Renal cortical epithelial cell (primary cell): ENCODE results near the gene FOXR1. TPM values are rescaled to one million over a fixed set of nuclear protein-coding genes. Genes with fewer than 3 reads are reported as not detected.
A peak's percentile ranks its signal among the peaks of the same experiment; 100 is the strongest.
"Not testable (repeated sequence)": the region's sequence is repeated elsewhere in the genome, so short reads cannot be mapped to it uniquely, and the experiment has no call there.

Experiments
- DNase-seq: peaks from one replicate; pipeline ENCODE4 v3.0.0-alpha.2; 2011; ENCODE audit warnings: low read depth
- total RNA-seq: library from RNA; depleted of rRNA; stranded (reverse); fragments of >200 nt; gene quantifications from 2 replicates; pipeline ENCODE4 v1.2.3, GENCODE V29; 2014

FOXR1 gene
- total RNA-seq, 1 donor from 2014 or later = not detected

DNA sequence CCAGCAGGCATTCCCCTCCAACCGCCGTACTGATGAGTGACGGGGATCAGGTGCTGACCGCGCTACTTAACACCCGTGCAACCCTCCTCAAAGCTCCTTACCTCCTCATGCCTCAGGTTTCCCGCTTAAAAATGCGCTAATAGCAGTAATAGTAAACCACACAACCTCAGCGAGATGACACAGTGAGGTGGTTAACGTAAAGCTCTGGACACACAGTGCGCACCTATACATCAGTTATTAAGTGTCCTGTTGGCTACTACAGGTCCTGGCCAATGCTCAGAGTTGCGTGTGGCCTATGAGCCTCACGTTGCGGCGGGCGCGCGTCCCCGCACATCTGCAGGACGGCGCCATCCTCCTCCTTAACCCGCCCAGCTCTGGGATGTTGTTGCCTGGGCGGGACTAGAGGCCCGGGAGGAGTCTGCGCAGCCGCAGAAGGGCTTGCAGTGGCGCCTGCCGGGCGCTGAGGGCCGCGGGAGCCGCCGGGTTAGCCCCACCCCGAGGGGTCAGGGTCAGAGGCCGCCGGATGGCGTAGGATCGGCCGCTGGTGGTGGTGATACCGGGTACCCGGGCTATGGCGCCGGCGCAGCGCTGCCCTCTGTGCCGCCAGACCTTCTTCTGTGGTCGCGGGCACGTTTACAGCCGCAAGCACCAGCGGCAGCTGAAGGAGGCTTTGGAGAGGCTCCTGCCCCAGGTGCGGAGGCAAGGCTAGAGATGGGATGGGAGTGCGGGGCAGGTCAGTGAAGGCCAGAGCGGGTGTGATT, 26.2 kb downstream of the FOXR1 start, which contains the start of gene CENATAC:
TSS of gene CENATAC (plus strand) at position 512 of the 761 bp plus-strand sequence. CDS start at position 572, 60 bp downstream.
- peak; percentile 72 for DNase-seq

- DNase-seq = no peak
These were observed 26.8 kb downstream of the FOXR1 start for GRCh38 chr11:118998388-118998717.

DNA sequence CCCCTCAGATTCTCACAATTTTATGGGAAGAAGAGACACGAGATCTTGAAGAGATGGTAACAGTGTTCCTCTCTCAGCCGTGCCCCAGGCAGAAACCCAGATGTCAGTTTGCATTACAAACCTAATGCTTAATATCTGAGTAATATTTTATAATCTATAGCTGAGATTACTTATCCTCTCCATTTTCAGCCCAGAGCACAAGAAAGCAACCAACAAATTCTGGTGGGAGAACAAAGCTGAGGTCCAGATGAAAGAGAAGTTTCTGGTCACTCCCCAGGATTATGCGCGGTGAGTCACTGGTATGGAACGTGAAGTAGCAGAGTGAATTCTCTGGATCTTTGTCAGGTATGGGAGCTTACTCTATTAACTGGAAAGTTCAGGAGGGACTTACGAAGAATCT, 27.3 kb downstream of the FOXR1 start:
- peak; percentile 89 for DNase-seq

GRCh38 chr11:119000906-119001305, 29.3 kb downstream of the FOXR1 start:
- DNase-seq = no peak

DNA sequence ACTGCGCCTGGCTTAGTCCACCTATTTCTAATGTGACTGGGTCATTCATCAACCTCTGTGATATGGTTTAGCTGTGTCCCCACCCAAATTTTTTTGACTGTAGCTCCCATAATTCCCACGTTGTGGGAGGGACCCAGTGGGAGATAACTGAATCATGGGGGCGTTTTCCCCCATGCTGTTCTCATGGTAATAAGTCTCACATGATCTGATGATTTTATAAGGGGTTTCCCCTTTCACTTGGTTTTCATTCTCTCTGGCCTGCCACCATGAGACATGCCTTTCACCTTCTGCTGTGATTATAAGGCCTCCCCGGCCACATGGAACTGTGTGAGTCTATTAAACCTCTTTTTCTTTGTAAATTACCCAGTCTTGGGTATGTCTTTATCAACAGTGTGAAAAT, 35.1 kb downstream of the FOXR1 start:
- no peak for DNase-seq

- no peak for DNase-seq
These were observed 40.0 kb downstream of the FOXR1 start for GRCh38 chr11:119011476-119012053.

DNA sequence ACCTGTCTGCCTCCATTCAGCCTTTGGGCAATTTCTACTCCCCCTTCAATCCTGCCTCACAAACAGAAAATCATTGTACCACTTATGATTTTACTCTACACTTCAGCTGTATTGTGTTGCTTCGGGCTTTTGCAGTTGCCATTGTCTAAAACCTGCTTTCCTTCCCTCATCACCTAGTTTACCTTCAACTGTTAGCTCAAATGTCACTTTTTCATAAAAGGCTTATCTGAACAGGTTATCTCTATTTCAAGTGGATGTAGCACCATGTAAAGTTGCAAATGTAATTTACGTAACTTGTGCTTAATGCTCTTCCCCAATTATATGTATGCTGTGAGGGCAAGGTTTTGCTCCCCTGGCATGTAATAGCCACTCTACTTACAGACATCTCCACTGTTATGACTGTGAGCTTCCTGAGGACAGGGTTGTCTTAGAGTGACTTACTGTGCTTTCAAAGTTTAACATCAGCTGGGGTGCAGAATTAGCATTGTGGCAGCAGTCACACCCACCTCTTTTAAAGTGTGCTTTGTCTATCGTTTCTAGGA, 41.1 kb downstream of the FOXR1 start:
- no peak for DNase-seq

- DNase-seq = no peak
These were observed 42.8 kb downstream of the FOXR1 start for GRCh38 chr11:119014209-119014924.

DNA sequence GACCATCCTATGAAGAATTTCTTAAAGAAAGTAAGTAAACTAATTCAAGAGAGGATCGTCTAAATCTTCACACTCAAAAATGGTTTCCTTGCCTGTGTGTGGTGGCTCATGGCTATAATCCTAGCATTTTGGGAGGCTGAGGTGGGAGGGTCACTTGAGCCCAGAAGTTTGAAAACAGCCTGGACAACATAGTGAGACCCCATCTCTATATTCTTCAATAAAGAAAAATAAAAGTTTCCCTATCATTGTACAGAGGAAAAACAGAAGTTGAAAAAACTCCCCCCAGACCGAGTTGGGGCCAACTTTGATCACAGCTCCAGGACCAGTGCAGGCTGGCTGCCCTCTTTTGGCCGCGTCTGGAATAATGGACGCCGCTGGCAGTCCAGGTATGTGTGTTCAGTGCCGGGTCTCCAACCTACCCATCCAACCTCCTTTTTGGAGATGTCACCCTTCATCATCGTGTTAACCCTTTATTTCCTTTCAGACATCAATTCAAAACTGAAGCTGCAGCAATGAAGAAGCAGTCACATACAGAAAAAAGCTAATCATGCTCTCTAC, 43.6 kb downstream of the FOXR1 start:
- no peak for DNase-seq

GRCh38 chr11:119016216-119017009, 44.9 kb downstream of the FOXR1 start:
- DNase-seq = no peak

DNA sequence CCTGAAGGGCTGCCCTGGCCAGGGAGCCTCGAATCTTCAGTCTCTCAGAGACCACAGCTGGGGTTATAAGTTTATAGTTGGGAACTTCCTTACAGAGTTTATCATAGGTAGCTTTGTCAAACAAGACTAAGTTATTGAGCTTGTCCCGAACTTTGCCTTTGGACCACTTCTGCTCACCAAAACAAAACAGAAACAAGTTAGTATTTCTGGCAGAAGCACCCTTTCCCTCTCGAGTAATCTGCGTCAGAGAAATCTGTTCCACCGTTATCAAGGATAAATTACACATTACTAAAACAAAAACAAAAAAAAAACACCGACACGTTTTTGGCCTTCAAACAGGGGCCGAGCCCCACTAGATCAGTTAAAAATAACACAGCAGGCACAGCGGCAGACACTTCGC, 45.8 kb downstream of the FOXR1 start:
- not testable (repeated sequence) for DNase-seq

DNA sequence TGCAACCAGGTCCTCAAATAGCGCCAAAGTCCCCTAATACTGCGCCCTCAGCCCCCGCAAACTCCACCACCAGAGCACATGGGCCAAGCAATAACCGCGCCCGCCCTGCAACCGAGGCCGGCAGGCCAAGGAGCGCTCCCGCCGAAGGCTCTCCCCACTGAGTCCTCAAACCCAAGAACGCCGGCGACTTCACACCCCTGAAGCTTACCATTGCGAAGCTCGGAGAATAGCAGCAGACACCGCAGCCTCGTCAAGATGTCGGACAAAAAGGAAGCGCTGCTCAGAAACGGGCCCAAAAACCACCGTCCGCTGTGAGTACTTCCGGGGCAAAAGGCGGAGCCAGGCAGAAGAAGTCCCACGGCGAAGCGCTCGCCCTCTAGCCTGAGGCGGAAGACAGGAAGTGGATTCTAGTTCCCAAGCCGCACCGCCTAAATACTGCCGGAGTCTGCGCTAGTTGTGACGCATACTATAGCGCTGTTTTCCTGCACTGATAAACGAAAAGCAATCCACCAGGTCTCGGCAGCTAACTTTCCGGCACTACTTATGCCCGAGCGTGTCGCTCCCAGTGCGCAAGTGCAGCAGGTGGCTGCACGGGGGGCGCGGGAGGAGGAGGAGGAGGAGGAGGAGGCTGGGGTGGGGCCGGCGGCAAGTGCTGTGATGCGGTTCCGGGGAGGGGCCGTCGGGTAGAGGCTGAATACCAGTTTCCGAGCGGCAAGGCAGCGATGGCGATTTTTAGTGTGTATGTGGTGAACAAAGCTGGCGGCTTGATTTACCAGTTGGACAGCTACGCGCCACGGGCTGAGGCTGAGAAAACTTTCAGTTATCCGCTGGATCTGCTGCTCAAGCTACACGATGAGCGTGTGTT, 46.7 kb downstream of the FOXR1 start, which contains the start of the genes RPS25 and TRAPPC4:
TSS of gene RPS25 (minus strand) at position 270 of the 865 bp plus-strand sequence. CDS start at position 211, 59 bp downstream.
TSS of gene TRAPPC4 (plus strand) at position 693 of the 865 bp plus-strand sequence. CDS start at position 723, 30 bp downstream.
- peak; percentile 92 for DNase-seq

DNA sequence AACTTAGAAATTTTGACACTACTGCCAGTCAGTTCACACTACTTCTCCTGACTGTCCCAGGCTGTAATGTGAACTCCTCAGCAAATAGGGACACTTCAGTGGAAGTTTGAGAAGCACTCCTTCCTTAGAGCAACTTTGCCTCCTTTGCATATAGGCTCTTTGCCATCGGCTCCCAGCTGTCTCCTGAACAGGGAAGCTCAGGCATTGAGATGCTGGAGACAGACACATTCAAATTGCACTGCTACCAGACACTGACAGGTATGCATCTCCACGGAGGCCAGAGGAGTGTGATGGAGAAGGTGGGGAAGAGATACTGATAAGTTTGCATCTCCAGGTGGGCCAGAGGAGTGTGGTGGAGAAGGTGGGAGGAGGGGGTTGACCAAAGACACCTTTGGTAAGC, 48.4 kb downstream of the FOXR1 start:
- no peak for DNase-seq

- DNase-seq = no peak
These were observed 50.1 kb downstream of the FOXR1 start for GRCh38 chr11:119021631-119022030.

DNA sequence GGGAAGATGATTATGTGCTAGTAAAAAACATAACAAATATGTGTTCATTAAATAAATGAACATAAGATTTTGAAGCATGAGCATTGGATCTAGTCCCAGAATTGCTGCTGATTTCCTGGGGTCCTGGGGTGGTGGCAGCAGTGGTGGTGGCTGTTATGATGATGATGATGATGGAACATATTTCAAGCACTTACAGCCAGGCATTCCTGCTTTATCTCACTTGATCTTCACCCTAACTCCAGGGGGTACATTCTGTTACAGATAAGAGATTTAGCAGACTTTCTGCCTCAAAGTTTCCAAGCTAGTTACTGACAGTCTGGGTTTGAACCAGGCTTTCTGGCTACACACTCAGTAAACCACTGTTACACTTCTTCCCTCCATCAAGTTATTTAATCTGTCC, 52.2 kb downstream of the FOXR1 start:
- DNase-seq = no peak

GRCh38 chr11:119024430-119025098, 53.0 kb downstream of the FOXR1 start:
- no peak for DNase-seq

- no peak for DNase-seq
These were observed 53.5 kb downstream of the FOXR1 start for GRCh38 chr11:119025099-119025473.

DNA sequence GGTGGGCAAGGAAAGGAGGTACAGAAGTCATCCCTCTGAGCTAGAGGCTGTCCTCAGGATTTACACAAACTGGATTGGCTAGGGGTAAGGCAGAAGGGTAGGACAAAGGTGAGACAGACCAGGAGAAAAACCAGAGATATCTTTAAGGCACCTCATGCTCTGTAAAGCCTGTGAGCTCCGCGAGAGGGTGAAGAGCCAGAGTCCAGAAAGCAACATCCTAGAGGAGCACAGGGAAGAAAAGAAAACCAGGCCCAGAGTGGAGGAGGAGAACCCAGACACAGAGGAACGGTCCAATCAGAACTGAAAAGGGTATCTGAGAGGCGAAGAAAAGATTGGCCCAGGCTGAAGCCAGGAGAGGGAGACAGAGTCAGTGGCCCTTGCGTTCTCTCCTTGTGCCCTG, 54.0 kb downstream of the FOXR1 start:
- no peak for DNase-seq

GRCh38 chr11:119025978-119026766, 54.6 kb downstream of the FOXR1 start:
- no peak for DNase-seq
